K562 (cell line): Measurements from ENCODE around the gene PPP6R3. TPM values are rescaled to one million over a fixed set of nuclear protein-coding genes. Genes with fewer than 3 reads are reported as not detected.

Experiments used
- ATAC-seq: fragments of 200-7000 bp; cut with Tn5 transposase; 3 replicates; pipeline ENCODE4 v1.9.1; 2020; ENCODE audit warnings: moderate library complexity
- BruUV-seq: library from RNA; stranded (reverse); fragments of 400-500 nt; replicated peaks from 2 replicates; lab custom pipeline; 2021; lab: Mats Ljungman, UMichigan
- CTCF ChIA-PET: fragments of 300-600 bp; formaldehyde crosslinking; extraction: SDS; loops from one replicate; lab custom pipeline; 2021; ENCODE audit warnings: low intra/inter-chr PET ratio; lab: Yijun Ruan, JAX
- POLR2A ChIA-PET: fragments of 300-600, 350-650 bp; sonication (Branson Sonifier 250); formaldehyde crosslinking; extraction: SDS; loops from one replicate; lab custom pipeline; 2021; ENCODE audit warnings: antibody characterized with exemption, inconsistent platforms; lab: Yijun Ruan, JAX
- DNase-seq, 4 experiments: peaks; one replicate each; pipeline versions ENCODE4 v3.0.0 to v3.0.0-alpha.2; 2011 to 2018; ENCODE audit warnings: low spot score in 3 of 4, mixed read lengths in 3 of 4; ENCODE audit errors: extremely low read depth in 1 of 4
- FAIRE-seq: peaks from 2 replicates; lab custom pipeline; 2011; peaks lifted over from hg19 to GRCh38; lab: Jason Lieb, UNC
- H2AFZ ChIP-seq: 2 replicates; pipeline ENCODE4 v1.6.0; 2011; ENCODE audit warnings: low read depth, low read length, control low read depth, inconsistent platforms
- H3K27ac ChIP-seq: fragments of 200-600 bp; 3 replicates; pipeline ENCODE4 v1.8.0; 2011; ENCODE audit warnings: low read depth, mild to moderate bottlenecking, control low read depth, inconsistent platforms, low read length, moderate library complexity, mixed read lengths; ENCODE audit errors: extremely low read depth
- H3K27me3 ChIP-seq, 2 experiments: fragments of 300-600 bp in 1 of 2; 2 replicates in 1 of 2; 3 replicates in 1 of 2; pipeline versions ENCODE4 v1.6.0 to v1.8.0; 2011; ENCODE audit warnings: inconsistent platforms in 2 of 2, low read length in 2 of 2, mild to moderate bottlenecking in 1 of 2, mixed read lengths in 1 of 2, moderate library complexity in 1 of 2; ENCODE audit not compliant: control insufficient read depth in 2 of 2, insufficient read depth in 2 of 2
- H3K36me3 ChIP-seq: fragments of 300-600 bp; 3 replicates; pipeline ENCODE4 v1.8.0; 2011; ENCODE audit warnings: mild to moderate bottlenecking, low read length, inconsistent platforms; ENCODE audit not compliant: control insufficient read depth, insufficient read depth
- H3K4me1 ChIP-seq, 2 experiments: fragments of 200-600 bp in 1 of 2; replicated peaks in 1 of 2; 2 replicates in 1 of 2; 3 replicates in 1 of 2; pipeline versions ENCODE4 v1.5.1 to v1.8.0; 2011; ENCODE audit warnings: inconsistent platforms in 2 of 2, low read length in 2 of 2, mild to moderate bottlenecking in 1 of 2, mixed read lengths in 1 of 2, moderate library complexity in 1 of 2; ENCODE audit not compliant: control insufficient read depth in 2 of 2, insufficient read depth in 2 of 2
- H3K4me2 ChIP-seq: 2 replicates; pipeline ENCODE4 v1.6.1; 2011; ENCODE audit warnings: low read length, control low read depth, inconsistent platforms, mixed read lengths; ENCODE audit not compliant: insufficient read depth
- H3K4me3 ChIP-seq: fragments of 200-600 bp; sonication (generic), shearing (Covaris generic); 2 replicates; pipeline ENCODE4 v1.5.1; 2016; ENCODE audit warnings: control low read depth, inconsistent platforms
- H3K79me2 ChIP-seq: fragments of 200-600 bp; 3 replicates; pipeline ENCODE4 v1.8.0; 2011; ENCODE audit warnings: low read length, inconsistent platforms; ENCODE audit not compliant: control insufficient read depth, insufficient read depth
- H3K9ac ChIP-seq, 2 experiments: 2 replicates each; pipeline versions ENCODE4 v1.6.0 to v1.6.1; 2011; ENCODE audit warnings: low read depth in 2 of 2, low read length in 2 of 2, control low read depth in 1 of 2, inconsistent platforms in 1 of 2, mild to moderate bottlenecking in 1 of 2, mixed read lengths in 1 of 2; ENCODE audit not compliant: insufficient read depth in 1 of 2
- H3K9me1 ChIP-seq: one replicate; pipeline ENCODE4 v1.6.0; 2011; ENCODE audit warnings: inconsistent platforms, mild to moderate bottlenecking, low read length, moderate library complexity; ENCODE audit not compliant: control insufficient read depth, insufficient read depth
- H3K9me3 ChIP-seq: replicated peaks from 2 replicates; pipeline ENCODE4 v1.5.1; 2011; ENCODE audit warnings: low read depth, low read length, inconsistent platforms; ENCODE audit not compliant: control insufficient read depth, insufficient read depth
- H4K20me1 ChIP-seq: replicated peaks from 2 replicates; pipeline ENCODE4 v1.6.1; 2011; ENCODE audit warnings: low read length, inconsistent platforms, mixed read lengths; ENCODE audit not compliant: control insufficient read depth, insufficient read depth
- ASH1L ChIP-seq: fragments of 450-650 bp; IDR thresholded peaks from 2 replicates; pipeline ENCODE4 v1.6.1; 2018; ENCODE audit warnings: borderline replicate concordance, mild to moderate bottlenecking, low read depth; ENCODE audit not compliant: partially characterized antibody
- CAMTA2 ChIP-seq: fragments of 250-450 bp; sonication (Bioruptor Pico); conservative IDR thresholded peaks from 2 replicates; pipeline ENCODE4 v1.5.1; 2022
- DEAF1 ChIP-seq: fragments of 450-650 bp; formaldehyde crosslinking; IDR thresholded peaks from 2 replicates; pipeline ENCODE4 v1.4.0; 2020; ENCODE audit warnings: mild to moderate bottlenecking, moderate library complexity
- FOXA3 ChIP-seq, 2 experiments: fragments of 450-650 bp in 1 of 2; sonication (generic) in 1 of 2; formaldehyde crosslinking; IDR thresholded peaks in 1 of 2; conservative IDR thresholded peaks in 1 of 2; 2 replicates each; pipeline versions ENCODE4 v1.4.0 to v1.8.0; 2020 to 2022; ENCODE audit warnings: mild to moderate bottlenecking in 2 of 2, missing genetic modification reagents in 1 of 2
- GATA2 ChIP-seq: sonication (generic); formaldehyde crosslinking; IDR thresholded peaks from 2 replicates; pipeline ENCODE4 v1.4.0; 2020; ENCODE audit warnings: mild to moderate bottlenecking, missing genetic modification reagents
- GTF3C2 ChIP-seq: IDR thresholded peaks from 3 replicates; pipeline ENCODE4 v1.6.1; 2011; ENCODE audit warnings: borderline replicate concordance, mild to moderate bottlenecking, moderate library complexity; ENCODE audit not compliant: insufficient read length; ENCODE audit errors: extremely low read depth
- IRF2 ChIP-seq: sonication (generic); formaldehyde crosslinking; IDR thresholded peaks from 2 replicates; pipeline ENCODE4 v1.8.1; 2022; ENCODE audit warnings: mild to moderate bottlenecking, missing genetic modification reagents
- KDM4B ChIP-seq, 2 experiments: fragments of 450-650 bp in 1 of 2; sonication (generic) in 1 of 2; IDR thresholded peaks; 2 replicates each; pipeline ENCODE4 v1.6.1; 2016 to 2017; ENCODE audit warnings: borderline replicate concordance in 2 of 2, antibody characterized with exemption in 1 of 2, low read depth in 1 of 2, mild to moderate bottlenecking in 1 of 2
- KLF13 ChIP-seq: fragments of 450-650 bp; IDR thresholded peaks from 2 replicates; pipeline ENCODE4 v1.6.1; 2016; ENCODE audit warnings: missing genetic modification characterization, low read depth, mild to moderate bottlenecking, missing compliant biosample characterization, moderate library complexity, borderline replicate concordance
- NEUROD1 ChIP-seq: fragments of 150-350 bp; IDR thresholded peaks from 2 replicates; pipeline ENCODE4 v1.6.1; 2014; ENCODE audit warnings: borderline replicate concordance, low read length, low read depth; ENCODE audit not compliant: partially characterized antibody
- NFXL1 ChIP-seq: fragments of 450-650 bp; formaldehyde crosslinking; IDR thresholded peaks from 2 replicates; pipeline ENCODE4 v1.4.0; 2021; ENCODE audit warnings: mild to moderate bottlenecking
- RFX5 ChIP-seq: IDR thresholded peaks from 2 replicates; pipeline ENCODE4 v1.6.1; 2011; ENCODE audit warnings: low read depth, mild to moderate bottlenecking, improper control_type of control experiment, low read length
- SMC3 ChIP-seq: conservative IDR thresholded peaks from 2 replicates; pipeline ENCODE4 v1.6.1; 2011; ENCODE audit warnings: low read depth, low read length, improper control_type of control experiment; ENCODE audit not compliant: insufficient read depth
- TCFL5 ChIP-seq: fragments of 250-450 bp; sonication (Bioruptor Pico); conservative IDR thresholded peaks from 2 replicates; pipeline ENCODE4 v1.6.1; 2021; ENCODE audit warnings: mild to moderate bottlenecking, moderate library complexity, matching md5 sums
- ZFX ChIP-seq: sonication (generic); formaldehyde crosslinking; IDR thresholded peaks from 2 replicates; pipeline ENCODE4 v1.8.0; 2022; ENCODE audit warnings: mild to moderate bottlenecking, missing genetic modification reagents, moderate library complexity
- WGBS: fragments of 100-300 bp; shearing (Covaris generic); methylation state at CpG from one replicate; pipeline ENCODE4 v1.1.6; 2016; ENCODE audit warnings: low coverage, mixed read lengths; ENCODE audit not compliant: insufficient coverage; ENCODE audit errors: missing lambda C conversion rate; 5-methylcytosine and 5-hydroxymethylcytosine counted together
- in situ Hi-C: fragments of 300-500 bp; cut with MboI; formaldehyde crosslinking; loops from 4 replicates; pipeline ENCODE4 v1.15.0; 2018; ENCODE audit warnings: inconsistent platforms, mixed read lengths
- intact Hi-C: fragments of 100-400 bp; cut with micrococcal nuclease; formaldehyde crosslinking; loops from 2 replicates; pipeline ENCODE4 v1.14.2; 2022
- polyA plus RNA-seq, 8 experiments: library from polyadenylated mRNA; depleted of rRNA in 4 of 8; stranded (reverse) in 5 of 8; unstranded in 3 of 8; fragments of >200 nt; fragmentation: Nextera tagmentation in 2 of 8; fragmentation: Illumina TruSeq in 1 of 8; extraction: Ambion mirVana in 2 of 8; extraction: Trizol in 1 of 8; gene quantifications; 2 replicates each; pipeline versions ENCODE4 v1.2.1 to v1.2.3, GENCODE V29; 2011 to 2014; ENCODE audit warnings: inconsistent platforms in 1 of 8, missing spikeins in 1 of 8
- total RNA-seq, 7 experiments: library from RNA; depleted of rRNA in 6 of 7; stranded (reverse); fragments of >200 nt in 6 of 7; fragmentation: Illumina TruSeq in 2 of 7; extraction: Trizol in 2 of 7; gene quantifications; 2 replicates each; pipeline versions ENCODE4 v1.2.1 to v1.2.3, GENCODE V29; 2011 to 2021; ENCODE audit warnings: low replicate concordance in 1 of 7

Gene PPP6R3
- total and polyA plus RNA-seq, 9 of the 15 experiments (the other 6 are each of a cell fraction or from before 2014, with no cell fraction given), result 20.3 to 117 (median 80.6) TPM

- no TSS peak for BruUV-seq
- under 1% methylated on average over 51 of the region's 56 CpGs for WGBS
- ChIA-PET CTCF (no interaction called here), POLR2A (interaction anchor here (0.5 to 1.5 kb wide), 10 partner anchors 8 to 287 kb away, joined by 3 to 5 read pairs (median 3); no protein-coding TSS in a partner anchor)
- Histone ChIP-seq H3K9me3 (no peaks in the 10 kb centered on the region), H3K27me3 (no peaks in the 10 kb centered on the region), H3K27ac (peak overlapping the region; percentile 86), H3K4me2 (peak overlapping the region; percentile 92), H2AFZ (peak overlapping the region; percentile 96), H3K79me2 (peaks cover 45% of the 10 kb centered on the region), H3K9me1 (no peaks in the 10 kb centered on the region), H4K20me1 (peaks cover 37% of the 10 kb centered on the region), H3K4me1 (peaks cover 6 to 24% of the 10 kb centered on the region in 2 experiments; a peak in 4 of 5 replicates), H3K9ac (peak overlapping the region; percentile 77 to 98), H3K4me3 (peak overlapping the region; percentile 62), H3K36me3 (peaks cover 12% of the 10 kb centered on the region; the same call in 1 of the 3 replicates)
- intact Hi-C loops (no loop called here), in situ Hi-C loops (no loop called here)
- peak; percentile 81 for FAIRE-seq
- DNase-seq, result peak; percentile 97 to 99 (median 98)
- ATAC-seq, result peak; percentile 92
- 0 out of 2 replicates have a peak, but pooled peaks have one; percentile 34 for TF ChIP-seq KLF13
- TF ChIP-seq ZFX (CRISPR knock-in tag), result no peak; the same call in 1 of the 2 replicates
- TF ChIP-seq NEUROD1, result peak; percentile 96
- TF ChIP-seq DEAF1, result no peak; the same call in 1 of the 2 replicates
- 0 out of 4 replicates have a peak, but pooled peaks of 1 of the 2 experiments have one; percentile 59 for TF ChIP-seq KDM4B (IDR thresholded peaks at IDR 0.05; ENCODE audit: borderline replicate concordance in 2 of 2, low read depth in 1 of 2)
- no peak for TF ChIP-seq SMC3
- TF ChIP-seq GATA2 (CRISPR knock-in tag), result 0 out of 2 replicates have a peak, but pooled peaks have one; percentile 13
- TF ChIP-seq ASH1L, result peak; percentile 88
- 0 out of 2 replicates have a peak, but pooled peaks have one; percentile 52 for TF ChIP-seq TCFL5 (CRISPR knock-in tag)
- TF ChIP-seq FOXA3 (CRISPR knock-in tag; conservative IDR thresholded peaks at IDR 0.05 in 1 of 2, IDR thresholded peaks at IDR 0.05 in 1 of 2), result peak in 1 of 2 experiments; percentile 18; a peak in 1 of 4 replicates
- TF ChIP-seq GTF3C2, result peak; percentile 68
- TF ChIP-seq IRF2 (CRISPR knock-in tag), result no peak
- 0 out of 2 replicates have a peak, but pooled peaks have one; percentile 61 for TF ChIP-seq NFXL1 (CRISPR knock-in tag)
- TF ChIP-seq CAMTA2 (CRISPR knock-in tag), result peak; percentile 94
- TF ChIP-seq RFX5, result peak; percentile 72; the same call in 1 of the 2 replicates
Observed at GRCh38 chr11:68459886-68460740, 439 bp upstream of the PPP6R3 start.
